Mesodermal cell (in vitro differentiated cells): ENCODE measurements around the gene TACC3.

ENCODE experiments used
- H3K27ac ChIP-seq: 2 replicates; pipeline ENCODE4 v1.7.0; 2013; ENCODE audit warnings: mild to moderate bottlenecking, low read depth, low read length, moderate library complexity; ENCODE audit not compliant: severe bottlenecking
- H3K36me3 ChIP-seq: 2 replicates; pipeline ENCODE4 v1.7.1; 2013; ENCODE audit warnings: mild to moderate bottlenecking, low read length, moderate library complexity; ENCODE audit not compliant: control insufficient read depth, insufficient read depth
- H3K4me1 ChIP-seq: one replicate; pipeline ENCODE4 v1.7.1; 2013; ENCODE audit warnings: mild to moderate bottlenecking, low read length; ENCODE audit not compliant: insufficient read depth, control insufficient read depth, poor library complexity, severe bottlenecking
- H3K4me3 ChIP-seq: 2 replicates; pipeline ENCODE4 v1.7.0; 2013; ENCODE audit warnings: low read length, control low read depth, mild to moderate bottlenecking; ENCODE audit not compliant: insufficient read depth, poor library complexity, severe bottlenecking; ENCODE audit errors: extremely low read depth
- H3K9me3 ChIP-seq: 2 replicates; pipeline ENCODE4 v1.7.1; 2013; ENCODE audit warnings: mild to moderate bottlenecking, low read length, moderate library complexity; ENCODE audit not compliant: control insufficient read depth
- WGBS, 2 experiments: methylation state at CpG; one replicate each; pipeline ENCODE4 v1.1.5; 2013; ENCODE audit warnings: missing lambda C conversion rate in 2 of 2; ENCODE audit not compliant: insufficient coverage in 2 of 2; 5-methylcytosine and 5-hydroxymethylcytosine counted together

Gene TACC3

GRCh38 chr4:1770791-1771231, 49.5 kb downstream of the TACC3 start:
- WGBS, 2 experiments: 88 to 96% methylated on average over 9 to 11 of the region's 11 CpGs
- peaks cover 8% of the 10 kb centered on the region for H3K4me1 ChIP-seq
- no peaks in the 10 kb centered on the region for H3K36me3 ChIP-seq
- H3K9me3 ChIP-seq: no peaks in the 10 kb centered on the region
- H3K27ac ChIP-seq: no peak overlapping the region
- no peak overlapping the region for H3K4me3 ChIP-seq

DNA sequence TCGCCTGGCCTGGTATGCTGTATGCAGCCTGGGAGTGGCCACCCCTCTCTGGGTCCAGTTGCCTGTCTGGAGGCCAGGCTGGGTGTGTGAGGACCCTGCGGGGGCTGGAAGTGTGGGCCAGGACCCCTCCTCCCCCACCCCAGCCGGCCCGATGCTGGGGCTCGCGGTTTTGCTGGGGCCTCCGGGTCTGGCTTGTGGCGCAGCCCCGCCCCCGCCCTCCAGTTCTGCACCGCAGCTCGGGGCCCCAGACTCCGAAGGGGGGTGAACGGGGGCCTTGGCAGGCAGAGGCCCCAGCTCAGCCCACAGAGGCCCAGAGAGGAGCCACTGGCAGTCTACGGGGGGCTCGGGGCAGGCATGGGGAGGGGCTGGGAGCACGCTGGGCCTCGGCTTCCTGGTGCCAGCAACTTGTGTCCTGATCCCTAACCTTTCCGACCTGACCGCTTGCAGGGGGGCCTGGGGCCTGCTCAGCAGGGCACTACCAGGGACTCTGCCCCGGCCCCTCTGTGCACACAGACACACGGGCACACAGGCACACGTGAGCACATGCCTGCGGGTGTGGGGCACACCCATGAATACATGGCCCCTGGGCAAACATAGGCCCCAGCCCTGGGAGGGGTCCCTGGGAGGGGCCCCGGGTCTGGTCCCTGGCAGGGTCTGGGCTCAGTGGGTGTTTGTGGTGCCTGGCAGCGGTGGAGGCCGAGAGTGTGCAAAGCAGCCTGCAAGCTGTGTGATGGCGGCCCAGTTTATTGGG, 50.4 kb downstream of the TACC3 start:
- H3K9me3 ChIP-seq: no peaks in the 10 kb centered on the region
- 87 to 88% methylated on average over 17 to 23 of the region's 28 CpGs for WGBS, 2 experiments
- no peaks in the 10 kb centered on the region for H3K36me3 ChIP-seq
- peaks cover 2% of the 10 kb centered on the region for H3K4me1 ChIP-seq
- H3K4me3 ChIP-seq: no peak overlapping the region
- H3K27ac ChIP-seq: no peak overlapping the region

GRCh38 chr4:1772853-1773538, 51.7 kb downstream of the TACC3 start:
- WGBS, 2 experiments: 90 to 93% methylated on average over 18 to 25 of the region's 30 CpGs

GRCh38 chr4:1773754-1774153, 52.4 kb downstream of the TACC3 start:
- H3K4me1 ChIP-seq: peaks cover 18% of the 10 kb centered on the region
- H3K4me3 ChIP-seq: no peak overlapping the region
- no peaks in the 10 kb centered on the region for H3K9me3 ChIP-seq
- H3K36me3 ChIP-seq: no peaks in the 10 kb centered on the region
- no peak overlapping the region for H3K27ac ChIP-seq
- 90 to 98% methylated on average over 7 to 9 of the region's 10 CpGs for WGBS, 2 experiments

More at GRCh38 chr4:1772853-1773538, 51.7 kb downstream of the TACC3 start:
- H3K9me3 ChIP-seq: no peaks in the 10 kb centered on the region
- H3K27ac ChIP-seq: no peak overlapping the region
- H3K36me3 ChIP-seq: no peaks in the 10 kb centered on the region
- H3K4me3 ChIP-seq: no peak overlapping the region
- peaks cover 10% of the 10 kb centered on the region for H3K4me1 ChIP-seq

DNA sequence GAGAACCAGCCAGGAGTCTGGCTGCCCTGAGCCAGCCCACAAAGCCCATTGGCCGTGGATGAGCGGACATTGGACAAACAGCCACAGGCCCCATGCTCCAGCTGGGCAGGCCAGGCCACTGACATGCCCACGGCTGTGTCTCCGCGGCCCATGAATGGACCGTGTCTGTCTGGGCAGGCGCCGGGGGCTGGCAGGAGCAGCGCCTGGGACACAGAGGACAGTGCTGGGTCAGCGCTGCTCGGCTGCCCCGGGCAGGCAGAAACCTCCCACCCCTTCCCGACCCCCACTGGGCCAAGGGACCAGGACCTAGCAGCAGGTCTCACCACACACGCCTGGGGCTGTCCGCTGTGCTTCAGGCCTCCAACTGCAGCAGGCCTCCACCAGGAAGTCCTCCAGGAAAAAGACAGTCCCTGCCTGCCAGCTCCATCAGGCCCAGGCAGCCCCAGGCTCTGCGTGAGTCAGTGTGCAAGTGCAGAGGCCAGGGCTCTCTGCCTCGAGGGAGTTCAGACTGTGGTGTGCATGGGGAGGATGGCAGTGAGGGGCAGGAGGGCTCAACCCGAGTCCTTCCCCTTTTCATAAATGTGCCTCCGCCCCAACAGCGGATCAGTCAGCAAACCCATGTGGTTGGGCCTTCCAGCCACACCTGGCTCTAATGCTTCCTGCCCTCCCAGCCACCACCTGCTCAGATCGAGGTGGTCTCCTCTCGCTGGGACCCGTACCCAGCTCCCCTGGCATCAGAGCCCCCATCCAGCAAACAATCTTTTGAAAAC, 54.6 kb downstream of the TACC3 start:
- H3K4me3 ChIP-seq: no peak overlapping the region
- H3K36me3 ChIP-seq: no peaks in the 10 kb centered on the region
- no peak overlapping the region for H3K27ac ChIP-seq
- no peaks in the 10 kb centered on the region for H3K9me3 ChIP-seq
- WGBS, 2 experiments: 84 to 86% methylated on average over 17 to 23 of the region's 23 CpGs
- H3K4me1 ChIP-seq: peaks cover 21% of the 10 kb centered on the region

DNA sequence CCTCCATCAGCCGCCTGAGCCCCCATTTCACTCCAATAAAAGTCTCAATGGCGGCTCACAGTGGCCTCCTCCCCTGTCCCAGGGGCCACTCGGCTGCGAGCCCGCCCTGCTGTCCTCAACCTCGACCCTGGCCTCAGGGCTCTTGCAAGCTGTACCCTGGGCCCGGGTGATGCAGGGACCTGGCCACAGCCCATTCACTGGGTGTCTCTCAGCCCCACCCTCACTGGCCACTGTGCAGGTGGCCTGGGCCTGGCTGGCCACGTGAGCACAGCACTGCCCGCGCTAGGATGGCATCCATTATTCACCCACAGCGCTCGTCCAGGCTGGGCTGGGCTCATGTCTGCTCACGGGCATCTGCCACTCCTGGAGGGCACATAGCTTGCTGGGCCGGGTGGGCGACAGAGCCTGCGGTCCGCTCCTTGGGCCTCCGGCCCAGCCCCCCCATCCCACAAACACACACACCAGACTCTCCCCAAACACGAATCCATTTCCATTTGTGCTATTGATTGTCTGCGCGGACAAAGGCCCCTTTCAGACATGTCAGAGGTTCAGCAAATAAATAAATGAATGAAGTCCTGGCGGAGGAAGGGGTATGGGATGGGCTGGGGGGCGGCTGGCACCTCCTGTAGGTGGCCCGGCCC, 55.3 kb downstream of the TACC3 start:
- H3K4me3 ChIP-seq: no peak overlapping the region
- H3K9me3 ChIP-seq: no peaks in the 10 kb centered on the region
- WGBS, 2 experiments: 87% methylated on average over 19 to 20 of the region's 24 CpGs
- H3K4me1 ChIP-seq: peaks cover 21% of the 10 kb centered on the region
- no peak overlapping the region for H3K27ac ChIP-seq
- H3K36me3 ChIP-seq: no peaks in the 10 kb centered on the region

GRCh38 chr4:1777822-1778641, 56.7 kb downstream of the TACC3 start:
- WGBS, 2 experiments: 21 to 26% methylated on average over 26 to 27 of the region's 27 CpGs
- no peaks in the 10 kb centered on the region for H3K36me3 ChIP-seq
- H3K4me3 ChIP-seq: no peak overlapping the region
- no peaks in the 10 kb centered on the region for H3K9me3 ChIP-seq
- H3K4me1 ChIP-seq: peaks cover 21% of the 10 kb centered on the region
- H3K27ac ChIP-seq: peak overlapping the region; percentile 76

GRCh38 chr4:1778642-1779392, 57.5 kb downstream of the TACC3 start:
- Histone ChIP-seq H3K36me3 (no peaks in the 10 kb centered on the region), H3K9me3 (no peaks in the 10 kb centered on the region), H3K4me1 (peaks cover 21% of the 10 kb centered on the region), H3K27ac (peak overlapping the region; percentile 76), H3K4me3 (no peak overlapping the region)
- 89 to 96% methylated on average over 14 to 17 of the region's 18 CpGs for WGBS, 2 experiments

- 86 to 90% methylated on average over 12 to 16 of the region's 18 CpGs for WGBS, 2 experiments
- Histone ChIP-seq H3K36me3 (no peaks in the 10 kb centered on the region), H3K27ac (no peak overlapping the region), H3K9me3 (no peaks in the 10 kb centered on the region), H3K4me3 (no peak overlapping the region), H3K4me1 (peaks cover 24% of the 10 kb centered on the region)
Observed at GRCh38 chr4:1779588-1780382, 58.5 kb downstream of the TACC3 start.
